ENCODE measurements around the gene BZW2.

The BZW2 gene

DNA sequence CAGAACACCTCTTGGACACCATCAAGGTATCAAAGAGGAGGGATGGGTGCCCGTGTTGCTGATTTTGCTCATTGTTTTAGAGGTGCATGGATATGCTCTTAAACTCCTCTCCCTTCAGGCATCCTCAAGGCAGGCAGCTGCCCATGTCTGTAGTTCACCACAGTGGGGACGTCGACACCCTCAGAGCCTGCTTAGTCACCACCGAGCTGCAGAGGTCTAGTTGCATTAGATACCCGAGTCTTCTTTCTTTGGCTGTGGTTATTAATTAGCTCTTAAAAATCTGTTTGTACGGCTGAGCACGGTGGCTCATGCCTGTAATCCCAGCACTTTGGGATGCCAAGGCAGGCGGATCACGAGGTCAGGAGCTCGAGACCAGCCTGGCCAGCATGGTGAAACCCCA, 82.8 kb downstream of the BZW2 start:
- no peaks in the 10 kb centered on the region for H3K27me3 ChIP-seq (ENCODE audit: insufficient read depth, poor library complexity, severe bottlenecking)
- TF ChIP-seq, protein P1, sequence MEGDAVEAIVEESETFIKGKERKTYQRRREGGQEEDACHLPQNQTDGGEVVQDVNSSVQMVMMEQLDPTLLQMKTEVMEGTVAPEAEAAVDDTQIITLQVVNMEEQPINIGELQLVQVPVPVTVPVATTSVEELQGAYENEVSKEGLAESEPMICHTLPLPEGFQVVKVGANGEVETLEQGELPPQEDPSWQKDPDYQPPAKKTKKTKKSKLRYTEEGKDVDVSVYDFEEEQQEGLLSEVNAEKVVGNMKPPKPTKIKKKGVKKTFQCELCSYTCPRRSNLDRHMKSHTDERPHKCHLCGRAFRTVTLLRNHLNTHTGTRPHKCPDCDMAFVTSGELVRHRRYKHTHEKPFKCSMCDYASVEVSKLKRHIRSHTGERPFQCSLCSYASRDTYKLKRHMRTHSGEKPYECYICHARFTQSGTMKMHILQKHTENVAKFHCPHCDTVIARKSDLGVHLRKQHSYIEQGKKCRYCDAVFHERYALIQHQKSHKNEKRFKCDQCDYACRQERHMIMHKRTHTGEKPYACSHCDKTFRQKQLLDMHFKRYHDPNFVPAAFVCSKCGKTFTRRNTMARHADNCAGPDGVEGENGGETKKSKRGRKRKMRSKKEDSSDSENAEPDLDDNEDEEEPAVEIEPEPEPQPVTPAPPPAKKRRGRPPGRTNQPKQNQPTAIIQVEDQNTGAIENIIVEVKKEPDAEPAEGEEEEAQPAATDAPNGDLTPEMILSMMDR (IDR thresholded peaks at IDR 0.05; ENCODE audit: poor library complexity, severe bottlenecking), result no peak
- H3K27ac ChIP-seq (ENCODE audit: poor library complexity, severe bottlenecking), result no peak overlapping the region
- H3K9me3 ChIP-seq (ENCODE audit: severe bottlenecking), result no peaks in the 10 kb centered on the region
- H3K4me3 ChIP-seq (ENCODE audit: severe bottlenecking), result no peak overlapping the region
- ATAC-seq (ENCODE audit: low read depth) (no peak), DNase-seq (ENCODE audit: low spot score) (no peak)
- H3K4me1 ChIP-seq (ENCODE audit: insufficient read depth, poor library complexity, severe bottlenecking), result no peaks in the 10 kb centered on the region
- no peaks in the 10 kb centered on the region for H3K36me3 ChIP-seq (ENCODE audit: low read depth)

DNA sequence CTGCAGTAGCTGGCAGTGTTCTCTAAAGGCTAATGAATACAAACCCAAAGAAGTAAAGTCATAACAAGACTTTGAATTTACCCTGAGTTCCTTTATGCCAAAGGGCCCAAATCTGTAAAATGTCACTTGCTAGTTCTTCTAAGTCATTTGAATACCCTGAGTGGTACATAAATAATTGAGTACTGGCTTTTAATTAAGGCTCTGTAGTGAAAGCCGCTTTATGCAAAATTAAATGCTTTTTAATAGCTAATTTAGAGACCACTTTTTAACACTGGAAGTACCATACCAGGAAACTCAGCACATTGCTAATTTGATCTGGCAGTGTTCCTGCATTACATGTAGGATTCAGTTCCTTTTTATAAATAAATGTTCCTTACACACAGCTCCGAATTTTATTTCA, 83.6 kb downstream of the BZW2 start:
- ATAC-seq (ENCODE audit: low read depth) (no peak), DNase-seq (ENCODE audit: low spot score) (no peak)
- Histone ChIP-seq H3K27me3 (ENCODE audit: insufficient read depth, poor library complexity, severe bottlenecking) (no peaks in the 10 kb centered on the region), H3K4me1 (ENCODE audit: insufficient read depth, poor library complexity, severe bottlenecking) (no peaks in the 10 kb centered on the region), H3K36me3 (ENCODE audit: low read depth) (no peaks in the 10 kb centered on the region), H3K9me3 (ENCODE audit: severe bottlenecking) (no peaks in the 10 kb centered on the region), H3K4me3 (ENCODE audit: severe bottlenecking) (no peak overlapping the region), H3K27ac (ENCODE audit: poor library complexity, severe bottlenecking) (no peak overlapping the region)
- TF ChIP-seq, protein P1 (IDR thresholded peaks at IDR 0.05; ENCODE audit: poor library complexity, severe bottlenecking), result no peak

DNA sequence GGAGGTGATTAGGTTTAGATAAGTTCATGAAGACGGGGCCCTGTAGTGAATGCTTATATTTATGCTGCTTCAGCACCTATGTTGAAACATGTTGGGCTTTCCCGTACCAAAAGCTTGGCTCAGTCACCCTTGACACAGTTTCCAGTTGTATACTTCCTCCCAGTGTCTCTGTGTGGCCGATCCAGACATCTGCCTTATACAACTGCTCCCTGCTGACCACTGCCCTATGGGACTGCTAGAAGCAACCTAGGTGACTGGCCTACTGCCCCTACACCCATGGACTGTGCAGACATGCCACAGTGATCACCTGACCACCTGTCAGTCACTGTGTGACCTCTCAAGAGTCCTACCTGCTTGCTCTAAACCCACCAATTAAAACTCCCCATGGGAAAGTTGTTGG, 85.0 kb downstream of the BZW2 start:
- TF ChIP-seq, protein P1 (IDR thresholded peaks at IDR 0.05; ENCODE audit: poor library complexity, severe bottlenecking), result no peak
- ATAC-seq (ENCODE audit: low read depth) (no peak), DNase-seq (ENCODE audit: low spot score) (no peak)
- Histone ChIP-seq H3K4me3 (ENCODE audit: severe bottlenecking) (no peak overlapping the region), H3K27ac (ENCODE audit: poor library complexity, severe bottlenecking) (no peak overlapping the region), H3K9me3 (ENCODE audit: severe bottlenecking) (no peaks in the 10 kb centered on the region), H3K36me3 (ENCODE audit: low read depth) (no peaks in the 10 kb centered on the region), H3K4me1 (ENCODE audit: insufficient read depth, poor library complexity, severe bottlenecking) (no peaks in the 10 kb centered on the region), H3K27me3 (ENCODE audit: insufficient read depth, poor library complexity, severe bottlenecking) (no peaks in the 10 kb centered on the region)

DNA sequence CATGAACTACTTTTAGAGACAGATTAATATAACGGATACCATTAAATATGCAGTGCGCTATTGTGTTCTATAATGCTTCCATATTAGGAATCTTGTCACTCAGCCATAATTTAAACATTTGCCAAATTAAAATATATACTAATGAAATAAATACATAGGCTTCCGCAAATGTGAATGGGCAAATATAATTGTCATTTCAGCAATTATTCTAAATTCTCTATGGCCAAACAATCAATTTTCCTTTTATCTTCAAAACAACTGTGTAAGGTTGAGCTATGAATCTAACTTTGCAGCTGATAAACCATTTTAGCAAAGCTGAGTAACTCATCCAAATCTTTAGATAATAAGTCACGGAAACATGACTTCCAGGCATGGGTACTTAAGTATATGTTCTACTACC, 86.8 kb downstream of the BZW2 start:
- no peak overlapping the region for H3K27ac ChIP-seq (ENCODE audit: poor library complexity, severe bottlenecking)
- TF ChIP-seq, protein P1 (IDR thresholded peaks at IDR 0.05; ENCODE audit: poor library complexity, severe bottlenecking), result no peak
- H3K27me3 ChIP-seq (ENCODE audit: insufficient read depth, poor library complexity, severe bottlenecking), result no peaks in the 10 kb centered on the region
- DNase-seq (ENCODE audit: low spot score), result no peak
- H3K4me3 ChIP-seq (ENCODE audit: severe bottlenecking), result no peak overlapping the region
- H3K4me1 ChIP-seq (ENCODE audit: insufficient read depth, poor library complexity, severe bottlenecking), result no peaks in the 10 kb centered on the region
- ATAC-seq (ENCODE audit: low read depth), result no peak
- no peaks in the 10 kb centered on the region for H3K9me3 ChIP-seq (ENCODE audit: severe bottlenecking)
- no peaks in the 10 kb centered on the region for H3K36me3 ChIP-seq (ENCODE audit: low read depth)

DNA sequence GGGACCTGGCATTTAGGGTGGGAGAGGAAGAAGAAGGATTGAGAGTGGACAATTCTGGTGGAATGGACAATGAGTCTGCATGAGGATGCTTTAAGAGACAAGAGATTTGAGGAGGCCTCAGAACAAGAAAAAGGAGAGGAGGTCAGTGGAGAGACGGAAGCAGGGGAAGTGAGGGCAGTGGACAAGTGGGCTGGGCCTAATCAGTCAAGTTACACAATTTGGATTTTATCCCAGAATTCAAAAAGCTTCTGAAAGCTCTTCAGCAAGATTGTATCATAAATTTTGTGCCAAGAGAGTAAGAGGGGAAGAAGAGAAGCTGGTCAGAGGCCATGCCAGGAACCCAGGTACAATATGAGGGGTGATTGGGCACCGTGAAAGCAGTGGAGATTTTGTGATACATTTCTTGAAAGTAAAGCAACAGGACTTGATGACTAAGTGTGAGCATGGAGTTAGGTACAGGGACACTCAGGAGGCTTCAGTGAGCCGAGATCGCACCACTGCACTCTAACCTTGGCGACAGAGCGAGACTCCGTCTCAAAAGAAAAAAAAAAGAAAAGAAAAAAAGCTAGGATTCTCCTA, 88.3 kb downstream of the BZW2 start:
- ATAC-seq (ENCODE audit: low read depth) (no peak), DNase-seq (ENCODE audit: low spot score) (no peak)
- H3K9me3 ChIP-seq (ENCODE audit: severe bottlenecking), result no peaks in the 10 kb centered on the region
- no peak overlapping the region for H3K27ac ChIP-seq (ENCODE audit: poor library complexity, severe bottlenecking)
- TF ChIP-seq, protein P1 (IDR thresholded peaks at IDR 0.05; ENCODE audit: poor library complexity, severe bottlenecking), result no peak
- H3K4me1 ChIP-seq (ENCODE audit: insufficient read depth, poor library complexity, severe bottlenecking), result no peaks in the 10 kb centered on the region
- H3K4me3 ChIP-seq (ENCODE audit: severe bottlenecking), result no peak overlapping the region
- H3K36me3 ChIP-seq (ENCODE audit: low read depth), result no peaks in the 10 kb centered on the region
- no peaks in the 10 kb centered on the region for H3K27me3 ChIP-seq (ENCODE audit: insufficient read depth, poor library complexity, severe bottlenecking)
